HK-2 (cell line): ENCODE results near the gene C5orf46.
"Not testable (repeated sequence)": the region's sequence is repeated elsewhere in the genome, so short reads cannot be mapped to it uniquely, and the experiment has no call there.

Source experiments
- DNase-seq: peaks from one replicate; pipeline ENCODE4 v3.0.0-alpha.2; 2018; ENCODE audit not compliant: unreplicated experiment

Gene C5orf46

GRCh38 chr5:147906326-147907095 is at the start of gene C5orf46:
C5orf46 (minus strand) TSS chr5:147906538; CDS start chr5:147906501, 37 bp downstream.
- DNase-seq, result no peak

- DNase-seq, result no peak
Measured at GRCh38 chr5:147954971-147955370, 48.6 kb upstream of the C5orf46 start.

GRCh38 chr5:147949711-147950573 is 43.6 kb upstream of the C5orf46 start:
- no peak for DNase-seq

- DNase-seq, result not testable (repeated sequence)
Measured at GRCh38 chr5:147946658-147947274, 40.4 kb upstream of the C5orf46 start.

- DNase-seq, result no peak
Measured at GRCh38 chr5:147939431-147940114, 33.2 kb upstream of the C5orf46 start.

GRCh38 chr5:147935032-147935431 is 28.7 kb upstream of the C5orf46 start:
- no peak for DNase-seq

- no peak for DNase-seq
Measured at GRCh38 chr5:147930769-147931168, 24.4 kb upstream of the C5orf46 start.

- DNase-seq, result no peak
Measured at GRCh38 chr5:147927901-147928300, 21.6 kb upstream of the C5orf46 start.

GRCh38 chr5:147925020-147925419 is 18.7 kb upstream of the C5orf46 start:
- no peak for DNase-seq

- no peak for DNase-seq
Measured at GRCh38 chr5:147921136-147921535, 14.8 kb upstream of the C5orf46 start.

GRCh38 chr5:147920420-147921030 is 14.2 kb upstream of the C5orf46 start:
- DNase-seq, result no peak

GRCh38 chr5:147918899-147919298 is 12.6 kb upstream of the C5orf46 start:
- DNase-seq, result no peak

- no peak for DNase-seq
Measured at GRCh38 chr5:147918101-147918685, 11.9 kb upstream of the C5orf46 start.

- no peak for DNase-seq
Measured at GRCh38 chr5:147913786-147914185, 7.4 kb upstream of the C5orf46 start.

- no peak for DNase-seq
Measured at GRCh38 chr5:147912011-147912410, 5.7 kb upstream of the C5orf46 start.

- no peak for DNase-seq
Measured at GRCh38 chr5:147911427-147911826, 5.1 kb upstream of the C5orf46 start.

GRCh38 chr5:147904110-147904509 is 2.2 kb downstream of the C5orf46 start:
- no peak for DNase-seq

GRCh38 chr5:147902609-147903115 is 3.7 kb downstream of the C5orf46 start:
- DNase-seq, result no peak

- no peak for DNase-seq
Measured at GRCh38 chr5:147901599-147902039, 4.7 kb downstream of the C5orf46 start.

GRCh38 chr5:147898875-147899401 is 7.4 kb downstream of the C5orf46 start:
- no peak for DNase-seq
